Thoracic aorta (tissue), 2 donors: ENCODE measurements around the gene DNAJC30. TPM values are rescaled to one million over a fixed set of nuclear protein-coding genes. Genes with fewer than 3 reads are reported as not detected.
A peak's percentile ranks its signal among the peaks of the same experiment; 100 is the strongest.

Source experiments
- ATAC-seq: fragments of 150-250 bp; one replicate; pipeline ENCODE4 v1.8.0; 2017; ENCODE audit warnings: low read depth; ENCODE audit not compliant: insufficient number of reproducible peaks, low FRiP score
- DNase-seq: peaks from one replicate; pipeline ENCODE4 v3.0.0-alpha.2; 2020; ENCODE audit warnings: low spot score
- H3K27ac ChIP-seq, 2 donors: fragments of 200-600 bp; sonication (generic); 1 replicate in 1 of 2; 2 replicates in 1 of 2; pipeline ENCODE4 v1.5.1; 2016; ENCODE audit warnings: mild to moderate bottlenecking in 2 of 2, moderate library complexity in 2 of 2
- H3K27me3 ChIP-seq: fragments of 200-600 bp; sonication (generic); replicated peaks from 2 replicates; pipeline ENCODE4 v1.6.0; 2016; ENCODE audit warnings: mild to moderate bottlenecking; ENCODE audit not compliant: insufficient read depth
- H3K36me3 ChIP-seq: fragments of 200-600 bp; sonication (generic); one replicate; pipeline ENCODE4 v1.5.1; 2016
- H3K4me1 ChIP-seq, 2 donors: fragments of 200-600 bp; sonication (generic); 1 replicate in 1 of 2; 2 replicates in 1 of 2; pipeline versions ENCODE4 v1.5.1 to v1.6.0; 2016; ENCODE audit warnings: low read depth in 2 of 2, mild to moderate bottlenecking in 1 of 2; ENCODE audit not compliant: control insufficient read depth in 1 of 2
- H3K4me3 ChIP-seq: fragments of 200-600 bp; sonication (generic); 2 replicates; pipeline ENCODE4 v1.5.1; 2016; ENCODE audit warnings: mild to moderate bottlenecking
- H3K9me3 ChIP-seq: fragments of 200-600 bp; sonication (generic); 2 replicates; pipeline ENCODE4 v1.5.1; 2016
- CTCF ChIP-seq: fragments of 200-600 bp; sonication (generic); IDR thresholded peaks from one replicate; pipeline ENCODE4 v1.5.1; 2019; ENCODE audit warnings: antibody characterized with exemption
- total RNA-seq, 2 donors: library from RNA; depleted of rRNA; stranded (reverse); fragments of >200 nt; gene quantifications; one replicate each; pipeline versions ENCODE4 v1.1.0 to v1.2.3, GENCODE V29; 2016

The DNAJC30 gene
- total RNA-seq, 2 donors from 2014 or later = 3.9 to 7.8 TPM

- ATAC-seq (no peak), DNase-seq (no peak)
- Histone ChIP-seq H3K4me1 (peaks cover 21 to 67% of the 10 kb centered on the region in 2 donors), H3K9me3 (no peaks in the 10 kb centered on the region), H3K36me3 (no peaks in the 10 kb centered on the region), H3K4me3 (peak overlapping the region; percentile 93), H3K27me3 (no peaks in the 10 kb centered on the region), H3K27ac (peak overlapping the region in 1 of 2 donors; percentile 23)
- TF ChIP-seq CTCF = no peak
These were observed 36.5 kb upstream of the DNAJC30 start for GRCh38 chr7:73719806-73720169.

- Histone ChIP-seq H3K9me3 (no peaks in the 10 kb centered on the region), H3K4me1 (peaks cover 21 to 67% of the 10 kb centered on the region in 2 donors), H3K27ac (peak within 1 kb of the TSS; percentile 23 to 44), H3K27me3 (no peaks in the 10 kb centered on the region), H3K4me3 (peak within 1 kb of the TSS; percentile 93), H3K36me3 (no peaks in the 10 kb centered on the region)
- DNase-seq = no peak
- ATAC-seq = peak; percentile 42
- no peak for TF ChIP-seq CTCF
These were observed 35.9 kb upstream of the DNAJC30 start, which contains the start of gene STX1A for GRCh38 chr7:73718905-73719805. TSS of gene STX1A (minus strand) at chr7:73719669. CDS start at chr7:73719631, 38 bp downstream.

GRCh38 chr7:73718438-73718881, 35.2 kb upstream of the DNAJC30 start:
- H3K4me1 ChIP-seq = peaks cover 21 to 67% of the 10 kb centered on the region in 2 donors
- H3K27ac ChIP-seq = peak overlapping the region in 1 of 2 donors; percentile 31
- no peaks in the 10 kb centered on the region for H3K36me3 ChIP-seq
- no peak for TF ChIP-seq CTCF
- H3K4me3 ChIP-seq = peak overlapping the region; percentile 93
- H3K9me3 ChIP-seq = no peaks in the 10 kb centered on the region
- DNase-seq (no peak), ATAC-seq (no peak)
- no peaks in the 10 kb centered on the region for H3K27me3 ChIP-seq

GRCh38 chr7:73717991-73718405, 34.7 kb upstream of the DNAJC30 start:
- DNase-seq (no peak), ATAC-seq (no peak)
- Histone ChIP-seq H3K4me3 (peak overlapping the region; percentile 93), H3K36me3 (no peaks in the 10 kb centered on the region), H3K4me1 (peaks cover 21 to 67% of the 10 kb centered on the region in 2 donors), H3K9me3 (no peaks in the 10 kb centered on the region), H3K27me3 (no peaks in the 10 kb centered on the region), H3K27ac (peak overlapping the region in 1 of 2 donors; percentile 31)
- no peak for TF ChIP-seq CTCF

- Histone ChIP-seq H3K27ac (peak overlapping the region in 1 of 2 donors; percentile 31), H3K36me3 (no peaks in the 10 kb centered on the region), H3K27me3 (no peaks in the 10 kb centered on the region), H3K4me1 (peaks cover 21 to 67% of the 10 kb centered on the region in 2 donors), H3K4me3 (peak overlapping the region; percentile 93), H3K9me3 (no peaks in the 10 kb centered on the region)
- no peak for TF ChIP-seq CTCF
- no peak for DNase-seq
- no peak for ATAC-seq
These were observed 34.0 kb upstream of the DNAJC30 start for GRCh38 chr7:73717025-73717807.
